Osteoblast (primary cell): ENCODE measurements around the gene TASOR. TPM values are rescaled to one million over a fixed set of nuclear protein-coding genes. Genes with fewer than 3 reads are reported as not detected.

ENCODE experiments used
- DNase-seq: peaks from one replicate; pipeline ENCODE4 v3.0.0; 2011; ENCODE audit warnings: low spot score, mixed read lengths; ENCODE audit not compliant: insufficient read length; ENCODE audit errors: missing footprints
- H2AFZ ChIP-seq: 2 replicates; pipeline ENCODE4 v1.6.0; 2011; ENCODE audit warnings: mild to moderate bottlenecking, low read length
- H3K27ac ChIP-seq: 2 replicates; pipeline ENCODE4 v1.5.1; 2011; ENCODE audit warnings: mild to moderate bottlenecking, low read depth, low read length, moderate library complexity
- H3K27me3 ChIP-seq: 2 replicates; pipeline ENCODE4 v1.6.0; 2012; ENCODE audit warnings: mild to moderate bottlenecking, control low read depth, inconsistent platforms, low read length, moderate library complexity; ENCODE audit not compliant: insufficient read depth
- H3K36me3 ChIP-seq: 2 replicates; pipeline ENCODE4 v1.5.1; 2011; ENCODE audit warnings: mild to moderate bottlenecking, low read length, control low read depth, moderate library complexity; ENCODE audit not compliant: insufficient read depth
- H3K4me1 ChIP-seq: 2 replicates; pipeline ENCODE4 v1.5.1; 2011; ENCODE audit warnings: mild to moderate bottlenecking, low read length, control low read depth, moderate library complexity; ENCODE audit not compliant: insufficient read depth
- H3K4me2 ChIP-seq: 2 replicates; pipeline ENCODE4 v1.6.0; 2011; ENCODE audit warnings: mild to moderate bottlenecking, low read length; ENCODE audit not compliant: insufficient read depth
- H3K4me3 ChIP-seq: fragments of 200-600 bp; sonication (generic); 3 replicates; pipeline ENCODE4 v1.5.1; 2012; ENCODE audit warnings: mild to moderate bottlenecking, low read length, inconsistent platforms; ENCODE audit not compliant: insufficient read depth
- H3K79me2 ChIP-seq: 2 replicates; pipeline ENCODE4 v1.6.0; 2012; ENCODE audit warnings: mild to moderate bottlenecking, low read length, control low read depth, inconsistent platforms; ENCODE audit not compliant: insufficient read depth
- H3K9me3 ChIP-seq: 2 replicates; pipeline ENCODE4 v1.5.1; 2011; ENCODE audit warnings: low read depth, low read length, control low read depth
- H4K20me1 ChIP-seq: 2 replicates; pipeline ENCODE4 v1.6.0; 2012; ENCODE audit warnings: mild to moderate bottlenecking, low read length, control low read depth; ENCODE audit not compliant: insufficient read depth
- CTCF ChIP-seq: IDR thresholded peaks from 2 replicates; pipeline ENCODE4 v1.5.1; 2011; ENCODE audit warnings: mild to moderate bottlenecking, low read depth, low read length, moderate library complexity; ENCODE audit errors: extremely low read depth
- total RNA-seq: library from RNA; depleted of rRNA; stranded (reverse); fragments of >200 nt; gene quantifications from 2 replicates; pipeline ENCODE4 v1.2.3, GENCODE V29; 2012

Gene TASOR
- total RNA-seq, 1 donor = 65.5 TPM

GRCh38 chr3:56667973-56668579 lies 15.0 kb downstream of the TASOR start:
- no peaks in the 10 kb centered on the region for H4K20me1 ChIP-seq
- H3K4me1 ChIP-seq = no peaks in the 10 kb centered on the region
- H3K9me3 ChIP-seq = no peaks in the 10 kb centered on the region
- H3K4me2 ChIP-seq = no peak overlapping the region
- no peaks in the 10 kb centered on the region for H3K79me2 ChIP-seq
- H3K27me3 ChIP-seq = no peaks in the 10 kb centered on the region
- no peak for TF ChIP-seq CTCF
- H3K36me3 ChIP-seq = peaks cover 54% of the 10 kb centered on the region
- H2AFZ ChIP-seq = no peak overlapping the region
- no peak for DNase-seq
- no peak overlapping the region for H3K27ac ChIP-seq
- no peak overlapping the region for H3K4me3 ChIP-seq

GRCh38 chr3:56664823-56665222 lies 18.2 kb downstream of the TASOR start:
- Histone ChIP-seq H3K79me2 (no peaks in the 10 kb centered on the region), H3K4me1 (no peaks in the 10 kb centered on the region), H4K20me1 (no peaks in the 10 kb centered on the region), H3K27ac (no peak overlapping the region), H3K4me2 (no peak overlapping the region), H3K36me3 (peaks cover 54% of the 10 kb centered on the region), H3K4me3 (no peak overlapping the region), H2AFZ (no peak overlapping the region), H3K27me3 (no peaks in the 10 kb centered on the region), H3K9me3 (no peaks in the 10 kb centered on the region)
- DNase-seq = no peak
- TF ChIP-seq CTCF = no peak

DNA sequence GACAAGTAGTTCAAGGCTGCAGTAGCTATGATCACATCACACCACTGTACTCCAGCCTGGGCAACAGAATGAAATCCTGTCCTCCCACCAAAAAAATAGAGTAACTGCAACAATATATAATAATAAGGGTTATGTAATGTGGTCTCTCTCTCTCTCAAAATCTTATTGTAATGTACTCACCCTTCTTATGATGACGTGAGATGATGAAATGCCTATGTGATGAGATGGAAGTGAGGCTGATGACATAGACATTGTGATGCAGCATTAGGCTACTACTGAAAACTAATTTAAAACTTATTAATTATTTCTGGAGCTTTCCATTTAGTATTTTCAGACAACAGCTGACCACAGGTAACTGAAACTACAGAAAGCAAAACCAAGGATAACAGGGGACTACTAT lies 27.4 kb downstream of the TASOR start:
- H3K9me3 ChIP-seq = no peaks in the 10 kb centered on the region
- peaks cover 48% of the 10 kb centered on the region for H3K36me3 ChIP-seq
- peaks cover 4% of the 10 kb centered on the region for H4K20me1 ChIP-seq
- H3K27me3 ChIP-seq = no peaks in the 10 kb centered on the region
- no peak for DNase-seq
- no peak overlapping the region for H3K4me2 ChIP-seq
- H3K4me3 ChIP-seq = no peak overlapping the region
- no peaks in the 10 kb centered on the region for H3K4me1 ChIP-seq
- no peak overlapping the region for H2AFZ ChIP-seq
- H3K27ac ChIP-seq = no peak overlapping the region
- H3K79me2 ChIP-seq = peaks cover 54% of the 10 kb centered on the region
- TF ChIP-seq CTCF = no peak

DNA sequence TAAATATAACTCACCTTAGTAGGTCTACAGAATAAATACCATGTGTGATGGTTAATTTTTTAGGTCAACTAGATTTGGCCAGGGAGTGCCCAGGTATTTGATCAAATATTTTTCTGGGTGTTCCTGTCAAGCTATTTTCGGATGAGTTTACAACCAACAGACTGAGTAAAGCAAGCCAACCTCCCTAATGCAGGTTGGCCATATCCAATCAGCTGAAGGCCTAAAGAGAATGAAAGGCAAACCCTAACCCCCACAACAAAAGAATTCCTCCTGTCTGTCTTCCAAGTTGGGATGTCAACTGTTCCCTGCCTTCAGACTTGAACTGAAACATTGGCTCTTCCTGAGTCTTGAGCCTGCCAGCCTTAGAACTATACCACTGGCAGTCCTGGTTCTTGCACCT lies 28.6 kb downstream of the TASOR start:
- no peak overlapping the region for H3K4me3 ChIP-seq
- no peak for TF ChIP-seq CTCF
- no peak overlapping the region for H3K27ac ChIP-seq
- H3K9me3 ChIP-seq = no peaks in the 10 kb centered on the region
- H3K27me3 ChIP-seq = no peaks in the 10 kb centered on the region
- H4K20me1 ChIP-seq = peaks cover 6% of the 10 kb centered on the region
- peaks cover 38% of the 10 kb centered on the region for H3K36me3 ChIP-seq
- H2AFZ ChIP-seq = no peak overlapping the region
- no peak overlapping the region for H3K4me2 ChIP-seq
- peaks cover 65% of the 10 kb centered on the region for H3K79me2 ChIP-seq
- no peak for DNase-seq
- no peaks in the 10 kb centered on the region for H3K4me1 ChIP-seq
